ENCODE results near the gene TAF10.

GRCh38 chr11:6588018-6588417, 24.0 kb downstream of the TAF10 start:
- TF ChIP-seq CTCF (IDR thresholded peaks at IDR 0.05) (no peak), POLR2A (IDR thresholded peaks at IDR 0.05) (no peak)

Data from right lobe of liver (tissue), 4 donors.